ENCODE results near the gene UMAD1.

The UMAD1 gene

GRCh38 chr7:7665031-7665430, 24.5 kb downstream of the UMAD1 start:
- Histone ChIP-seq H3K27ac (replicated peaks) (no peak overlapping the region), H3K27me3 (ENCODE audit: insufficient read depth, poor library complexity, severe bottlenecking) (no peaks in the 10 kb centered on the region)
- TF ChIP-seq CTCF (IDR thresholded peaks at IDR 0.05; ENCODE audit: insufficient read depth, low read length) = no peak
- TF ChIP-seq REST (IDR thresholded peaks at IDR 0.05; ENCODE audit: insufficient replicate concordance, low read depth) = no peak
- TF ChIP-seq POLR2AphosphoS5 (IDR thresholded peaks at IDR 0.05; ENCODE audit: low read depth) = no peak
- TF ChIP-seq GABPA (IDR thresholded peaks at IDR 0.05; ENCODE audit: low read depth) = no peak
- TF ChIP-seq SPI1 (IDR thresholded peaks at IDR 0.05; ENCODE audit: borderline replicate concordance, low read depth) = no peak

GRCh38 chr7:7667187-7667586, 26.6 kb downstream of the UMAD1 start:
- no peak overlapping the region for H3K27ac ChIP-seq (replicated peaks)
- H3K27me3 ChIP-seq (ENCODE audit: insufficient read depth, poor library complexity, severe bottlenecking) = no peaks in the 10 kb centered on the region
- no peak for DNase-seq (ENCODE audit: low read depth in 1 of 2, low spot score in 1 of 2)
- TF ChIP-seq CTCF (IDR thresholded peaks at IDR 0.05; ENCODE audit: insufficient read depth, low read length) (no peak), POLR2AphosphoS5 (IDR thresholded peaks at IDR 0.05; ENCODE audit: low read depth) (no peak), REST (IDR thresholded peaks at IDR 0.05; ENCODE audit: insufficient replicate concordance, low read depth) (no peak), SPI1 (IDR thresholded peaks at IDR 0.05; ENCODE audit: borderline replicate concordance, low read depth) (no peak), GABPA (IDR thresholded peaks at IDR 0.05; ENCODE audit: low read depth) (no peak)
- H3K4me3 ChIP-seq (replicated peaks; ENCODE audit: insufficient read depth, low read length) = no peak overlapping the region

More at GRCh38 chr7:7665031-7665430, 24.5 kb downstream of the UMAD1 start:
- no peak overlapping the region for H3K4me3 ChIP-seq (replicated peaks; ENCODE audit: insufficient read depth, low read length)
- no peak for DNase-seq (ENCODE audit: low read depth in 1 of 2, low spot score in 1 of 2)

GRCh38 chr7:7668706-7669105, 28.2 kb downstream of the UMAD1 start:
- TF ChIP-seq CTCF (IDR thresholded peaks at IDR 0.05; ENCODE audit: insufficient read depth, low read length) (no peak), REST (IDR thresholded peaks at IDR 0.05; ENCODE audit: insufficient replicate concordance, low read depth) (no peak), SPI1 (IDR thresholded peaks at IDR 0.05; ENCODE audit: borderline replicate concordance, low read depth) (no peak), GABPA (IDR thresholded peaks at IDR 0.05; ENCODE audit: low read depth) (no peak), POLR2AphosphoS5 (IDR thresholded peaks at IDR 0.05; ENCODE audit: low read depth) (no peak)
- no peak overlapping the region for H3K4me3 ChIP-seq (replicated peaks; ENCODE audit: insufficient read depth, low read length)
- no peak overlapping the region for H3K27ac ChIP-seq (replicated peaks)
- DNase-seq (ENCODE audit: low read depth in 1 of 2, low spot score in 1 of 2) = peak in 1 of 2 experiments; percentile 36
- H3K27me3 ChIP-seq (ENCODE audit: insufficient read depth, poor library complexity, severe bottlenecking) = no peaks in the 10 kb centered on the region

Measured in HL-60 (cell line).